OCI-LY3 (cell line): ENCODE data around the gene EGFL7.

Experiments used
- CTCF ChIP-seq: fragments of 200-600, 300-600 bp; sonication (generic); IDR thresholded peaks from 2 replicates; pipeline ENCODE4 v1.5.1; 2014; ENCODE audit warnings: antibody characterized with exemption, low read length, low read depth
- EZH2phosphoT487 ChIP-seq: fragments of 200-600 bp; shearing (Covaris generic); IDR thresholded peaks from 2 replicates; pipeline ENCODE4 v1.6.1; 2018; ENCODE audit warnings: antibody characterized with exemption, mixed run types, low read depth

- TF ChIP-seq CTCF (no peak), EZH2phosphoT487 (no peak)
Measured at GRCh38 chr9:136689108-136689460, 26.4 kb downstream of the EGFL7 start.
